CD4-positive, alpha-beta T cell (primary cell): ENCODE data around the gene TCEAL8. TPM values are rescaled to one million over a fixed set of nuclear protein-coding genes. Genes with fewer than 3 reads are reported as not detected.

ENCODE experiments used
- ATAC-seq: fragments of 200-7000 bp; cut with Tn5 transposase; one replicate; pipeline ENCODE4 v1.10.0; 2022; ENCODE audit warnings: mild to moderate bottlenecking; ENCODE audit not compliant: poor library complexity
- CTCF ChIA-PET: fragments of 350-600 bp; sonication (Branson Sonifier 250); formaldehyde crosslinking; loops from one replicate; lab custom pipeline; 2021; ENCODE audit warnings: antibody characterized with exemption, inconsistent platforms; lab: Charles Lee
- POLR2A ChIA-PET: fragments of 350-600 bp; sonication (Branson Sonifier 250); formaldehyde crosslinking; loops from one replicate; lab custom pipeline; 2021; ENCODE audit warnings: antibody characterized with exemption, inconsistent platforms; lab: Charles Lee
- DNase-seq, 14 experiments: peaks; one replicate each; pipeline ENCODE4 v3.0.0-alpha.2; 2013 to 2020; ENCODE audit warnings: mixed read lengths in 2 of 14
- H3K27ac ChIP-seq, 2 donors: one replicate each; pipeline versions ENCODE4 v1.5.1 to v1.7.0; 2013; ENCODE audit warnings: low read length in 2 of 2, low read depth in 1 of 2, mild to moderate bottlenecking in 1 of 2
- H3K27me3 ChIP-seq, 2 experiments: 1 replicate in 1 of 2; 2 replicates in 1 of 2; pipeline versions ENCODE4 v1.6.1 to v1.7.0; 2013; ENCODE audit warnings: low read length in 2 of 2, control low read depth in 1 of 2, mild to moderate bottlenecking in 1 of 2, moderate library complexity in 1 of 2; ENCODE audit not compliant: insufficient read depth in 2 of 2, control insufficient read depth in 1 of 2
- H3K36me3 ChIP-seq: one replicate; pipeline ENCODE4 v1.6.1; 2013; ENCODE audit warnings: low read length, control low read depth; ENCODE audit not compliant: insufficient read depth
- H3K4me1 ChIP-seq: one replicate; pipeline ENCODE4 v1.6.1; 2013; ENCODE audit warnings: low read length, control low read depth; ENCODE audit not compliant: insufficient read depth
- H3K4me3 ChIP-seq: one replicate; pipeline ENCODE4 v1.5.1; 2013; ENCODE audit warnings: mild to moderate bottlenecking, low read length, moderate library complexity
- H3K9me3 ChIP-seq, 2 experiments: 1 replicate in 1 of 2; 2 replicates in 1 of 2; pipeline versions ENCODE4 v1.6.1 to v1.7.0; 2013; ENCODE audit warnings: low read length in 2 of 2, mild to moderate bottlenecking in 2 of 2, control low read depth in 1 of 2, moderate library complexity in 1 of 2; ENCODE audit not compliant: control insufficient read depth in 1 of 2, insufficient read depth in 1 of 2
- H3K27ac Mint-ChIP-seq: one replicate; pipeline ENCODE4 v1.8.0; 2020; ENCODE audit warnings: mixed read lengths
- H3K27me3 Mint-ChIP-seq: one replicate; pipeline ENCODE4 v1.8.0; 2021; ENCODE audit warnings: mixed read lengths
- H3K36me3 Mint-ChIP-seq: one replicate; pipeline ENCODE4 v1.8.0; 2021; ENCODE audit warnings: low read depth, mixed read lengths
- H3K4me1 Mint-ChIP-seq: one replicate; pipeline ENCODE4 v1.8.0; 2021; ENCODE audit warnings: low read depth, mixed read lengths
- H3K4me3 Mint-ChIP-seq: one replicate; pipeline ENCODE4 v1.8.0; 2020; ENCODE audit warnings: mild to moderate bottlenecking, mixed read lengths
- H3K9me3 Mint-ChIP-seq: one replicate; pipeline ENCODE4 v1.8.0; 2020; ENCODE audit warnings: mixed read lengths
- CTCF ChIP-seq: fragments of 200-600 bp; IDR thresholded peaks from one replicate; pipeline ENCODE4 v1.8.0; 2022; ENCODE audit warnings: antibody characterized with exemption, mild to moderate bottlenecking
- intact Hi-C, 2 experiments: fragments of 100-400 bp; cut with DNase I in 1 of 2; cut with micrococcal nuclease in 1 of 2; formaldehyde crosslinking; loops; one replicate each; pipeline versions ENCODE4 v1.15.1 to v1.9.0; 2023 to 2025; cut with DNase I, micrococcal nuclease
- total RNA-seq, 174 experiments: library from RNA in 2 of 174; stranded (reverse) in 2 of 174; gene quantifications; one replicate each; pipeline ENCODE4 v1.2.3 and lab custom pipeline; 2021 to 2026

TCEAL8 gene
- total RNA-seq, 2 experiments from 2014 or later, result 12.1 to 14.9 TPM

GRCh38 chrX:103274284-103274683 lies 19.3 kb upstream of the TCEAL8 start:
- H3K4me1 Mint-ChIP-seq, result peaks cover 10% of the 10 kb centered on the region

GRCh38 chrX:103258275-103258674 lies 3.3 kb upstream of the TCEAL8 start:
- H3K27ac Mint-ChIP-seq, result no peak overlapping the region

More at GRCh38 chrX:103274284-103274683, 19.3 kb upstream of the TCEAL8 start:
- H3K27ac Mint-ChIP-seq, result no peak overlapping the region
- no peak for ATAC-seq
- H3K36me3 Mint-ChIP-seq, result no peaks in the 10 kb centered on the region
- no peak for TF ChIP-seq CTCF
- H3K27me3 Mint-ChIP-seq, result peaks cover 66% of the 10 kb centered on the region
- ChIA-PET POLR2A (no interaction called here), CTCF (no interaction called here)
- no peaks in the 10 kb centered on the region for H3K36me3 ChIP-seq
- DNase-seq, result no peak
- peaks cover 6% of the 10 kb centered on the region for H3K4me1 ChIP-seq
- H3K27ac ChIP-seq, result no peak overlapping the region
- H3K9me3 Mint-ChIP-seq, result no peaks in the 10 kb centered on the region
- H3K4me3 Mint-ChIP-seq, result no peak overlapping the region
- H3K27me3 ChIP-seq, result peaks cover 9 to 26% of the 10 kb centered on the region in 2 experiments
- no peak overlapping the region for H3K4me3 ChIP-seq
- H3K9me3 ChIP-seq, result no peaks in the 10 kb centered on the region
- intact Hi-C loops, result no loop called here

GRCh38 chrX:103256651-103257050 lies 1.7 kb upstream of the TCEAL8 start:
- no peaks in the 10 kb centered on the region for H3K9me3 ChIP-seq
- intact Hi-C loops, result loop anchor here in 1 of 2 experiments (5.0 kb wide), 1 partner anchor 51 kb away; no protein-coding TSS in a partner anchor
- peaks cover 12% of the 10 kb centered on the region for H3K4me1 ChIP-seq
- Mint-ChIP-seq H3K4me3 (peak overlapping the region; percentile 67), H3K36me3 (peaks cover 14% of the 10 kb centered on the region), H3K27ac (no peak overlapping the region), H3K9me3 (no peaks in the 10 kb centered on the region), H3K4me1 (peaks cover 32% of the 10 kb centered on the region), H3K27me3 (no peaks in the 10 kb centered on the region)
- H3K27me3 ChIP-seq, result no peaks in the 10 kb centered on the region
- DNase-seq (no peak), ATAC-seq (no peak)
- ChIA-PET POLR2A (no interaction called here), CTCF (no interaction called here)
- H3K27ac ChIP-seq, result no peak overlapping the region
- TF ChIP-seq CTCF, result no peak
- peaks cover 3% of the 10 kb centered on the region for H3K36me3 ChIP-seq
- no peak overlapping the region for H3K4me3 ChIP-seq

More at GRCh38 chrX:103258275-103258674, 3.3 kb upstream of the TCEAL8 start:
- Mint-ChIP-seq H3K36me3 (peaks cover 14% of the 10 kb centered on the region), H3K9me3 (no peaks in the 10 kb centered on the region), H3K27me3 (peaks cover 7% of the 10 kb centered on the region), H3K4me1 (peaks cover 26% of the 10 kb centered on the region), H3K4me3 (no peak overlapping the region)
- Histone ChIP-seq H3K36me3 (no peaks in the 10 kb centered on the region), H3K4me3 (no peak overlapping the region), H3K9me3 (no peaks in the 10 kb centered on the region), H3K4me1 (peaks cover 12% of the 10 kb centered on the region), H3K27me3 (no peaks in the 10 kb centered on the region), H3K27ac (no peak overlapping the region)
- ATAC-seq (no peak), DNase-seq (no peak)
- intact Hi-C loops, result loop anchor here in 1 of 2 experiments (5.0 kb wide), 1 partner anchor 49 kb away; no protein-coding TSS in a partner anchor
- no peak for TF ChIP-seq CTCF
- POLR2A ChIA-PET, result no interaction called here
- CTCF ChIA-PET, result no interaction called here
